Mucosa of gallbladder (tissue), 1 donor: ENCODE data around the gene RPS6KB1. TPM values are rescaled to one million over a fixed set of nuclear protein-coding genes. Genes with fewer than 3 reads are reported as not detected.
"Not testable (repeated sequence)": the region's sequence is repeated elsewhere in the genome, so short reads cannot be mapped to it uniquely, and the experiment has no call there.

Source experiments
- DNase-seq: peaks from one replicate; pipeline ENCODE4 v3.0.0-alpha.2; 2020; ENCODE audit warnings: low spot score
- total RNA-seq: library from RNA; stranded (reverse); gene quantifications from one replicate; pipeline ENCODE4 v1.2.1, GENCODE V29; 2021
- donor health status: DM: no; HTN: no; CAD: no.

The RPS6KB1 gene
- total RNA-seq, 1 donor from 2014 or later = 27.3 TPM

- no peak for DNase-seq
Measured at GRCh38 chr17:59870482-59870881, 22.4 kb upstream of the RPS6KB1 start.

GRCh38 chr17:59872351-59872750 lies 20.6 kb upstream of the RPS6KB1 start:
- DNase-seq = no peak

DNA sequence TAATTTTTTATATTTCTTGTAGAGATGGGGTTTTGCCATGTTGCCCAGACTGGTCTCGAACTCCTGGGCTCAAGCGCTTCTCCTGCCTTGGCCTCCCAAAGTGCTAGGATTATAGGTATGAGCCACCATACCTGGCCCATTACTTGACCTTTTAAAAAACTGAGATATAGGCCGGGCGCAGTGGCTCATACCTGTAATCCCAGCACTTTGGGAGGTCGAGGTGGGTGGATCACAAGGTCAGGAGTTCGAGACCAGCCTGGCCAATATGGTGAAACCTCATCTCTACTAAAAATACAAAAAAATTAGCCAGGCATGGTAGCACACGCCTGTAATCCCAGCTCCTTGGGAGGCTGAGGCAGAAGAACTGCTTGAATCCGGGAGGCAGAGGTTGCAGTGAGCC lies 19.5 kb upstream of the RPS6KB1 start:
- DNase-seq = not testable (repeated sequence)

DNA sequence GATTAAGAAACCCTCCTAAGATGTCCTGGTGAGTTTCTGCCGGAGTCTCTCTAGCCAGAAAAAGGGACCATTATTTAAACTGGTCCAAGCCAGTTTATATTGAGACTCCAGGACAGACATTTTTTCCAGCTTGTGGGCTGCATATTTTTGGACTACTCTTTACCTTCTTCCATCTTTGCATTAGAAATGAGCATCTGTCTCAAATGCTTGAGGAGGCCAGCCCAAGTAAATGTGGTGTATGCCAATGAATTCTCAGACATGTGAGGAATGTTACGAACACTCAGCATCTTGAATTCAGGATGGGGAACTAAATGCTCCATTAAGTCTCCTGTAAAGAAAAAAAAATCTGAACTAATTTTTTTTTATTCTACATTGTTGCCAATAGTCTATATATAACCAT lies 18.5 kb upstream of the RPS6KB1 start:
- no peak for DNase-seq

DNA sequence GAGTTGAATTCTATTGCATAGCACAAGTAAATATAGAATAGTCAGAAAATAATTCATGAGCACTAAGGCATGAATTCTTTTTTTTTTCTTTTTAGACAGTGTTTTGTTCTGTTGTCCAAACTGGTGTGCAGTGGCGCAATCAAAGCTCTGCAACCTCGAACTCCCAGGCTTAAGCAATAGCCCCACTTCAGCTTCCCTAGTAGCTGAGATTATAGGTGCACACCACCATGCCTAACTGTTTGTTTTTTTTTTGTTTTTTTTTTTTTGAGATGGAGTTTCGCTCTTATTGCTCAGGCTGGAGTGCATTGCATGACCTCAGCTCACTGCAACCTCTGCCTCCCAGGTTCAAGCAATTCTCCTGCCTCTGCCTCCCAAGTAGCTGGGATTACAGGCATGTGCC lies 16.8 kb upstream of the RPS6KB1 start:
- no peak for DNase-seq

GRCh38 chr17:59877965-59878364 lies 15.0 kb upstream of the RPS6KB1 start:
- DNase-seq = no peak

GRCh38 chr17:59878624-59879023 lies 14.3 kb upstream of the RPS6KB1 start:
- no peak for DNase-seq

GRCh38 chr17:59884861-59885260 lies 8.1 kb upstream of the RPS6KB1 start:
- DNase-seq = no peak

DNA sequence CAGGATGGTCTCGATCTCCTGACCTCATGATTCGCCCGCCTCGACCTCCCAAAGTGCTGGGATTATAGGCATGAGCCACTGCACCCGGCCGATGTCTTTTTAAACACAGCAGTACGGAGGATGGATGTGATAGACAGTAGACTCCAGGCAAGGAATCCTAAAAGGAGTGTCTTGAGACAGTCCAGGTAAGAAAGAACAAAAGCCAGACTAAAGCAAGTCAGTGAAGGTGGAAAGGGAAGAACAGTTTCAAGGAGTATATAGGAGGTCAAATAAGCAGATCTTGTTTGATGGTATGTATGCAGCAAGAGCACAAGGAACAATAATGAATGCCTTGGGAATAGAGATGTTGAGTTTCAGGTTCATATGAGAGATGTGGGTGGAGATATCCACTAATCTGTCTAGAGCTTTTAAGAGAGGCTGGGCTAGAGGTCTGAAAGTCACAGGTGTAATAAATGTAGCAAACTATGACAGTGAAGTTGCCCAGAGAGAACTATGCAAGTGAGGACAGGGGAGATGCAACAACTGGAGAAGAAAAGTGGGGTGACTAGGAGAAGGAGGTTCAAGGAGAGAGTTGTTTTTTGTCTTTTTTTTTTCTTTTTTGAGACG lies 4.7 kb upstream of the RPS6KB1 start:
- no peak for DNase-seq

DNA sequence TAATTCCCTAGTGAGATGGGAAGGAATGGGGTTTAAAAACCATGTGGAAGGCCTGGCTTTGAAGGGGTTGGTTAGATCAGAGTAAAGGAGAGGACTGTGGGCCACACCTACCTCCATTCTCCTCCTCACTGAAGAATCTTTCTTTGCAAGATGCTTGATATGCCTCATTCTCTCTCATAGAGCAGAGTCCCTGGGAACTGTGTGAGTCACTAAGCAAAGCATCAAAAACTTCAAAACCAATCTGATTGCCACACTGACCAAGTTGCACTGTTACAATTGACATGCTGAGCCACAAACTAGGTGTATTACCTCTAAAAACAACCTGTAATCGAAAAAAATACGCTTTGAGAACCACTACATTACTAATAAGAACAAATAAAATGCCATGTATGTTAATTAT lies 2.2 kb upstream of the RPS6KB1 start:
- no peak for DNase-seq

- DNase-seq = no peak
Measured at GRCh38 chr17:59892251-59892923, 534 bp upstream of the RPS6KB1 start.

- DNase-seq = no peak
Measured at GRCh38 chr17:59893676-59894100, 767 bp downstream of the RPS6KB1 start.

- no peak for DNase-seq
Measured at GRCh38 chr17:59897090-59897489, 4.2 kb downstream of the RPS6KB1 start.

GRCh38 chr17:59899099-59899498 lies 6.2 kb downstream of the RPS6KB1 start:
- no peak for DNase-seq

DNA sequence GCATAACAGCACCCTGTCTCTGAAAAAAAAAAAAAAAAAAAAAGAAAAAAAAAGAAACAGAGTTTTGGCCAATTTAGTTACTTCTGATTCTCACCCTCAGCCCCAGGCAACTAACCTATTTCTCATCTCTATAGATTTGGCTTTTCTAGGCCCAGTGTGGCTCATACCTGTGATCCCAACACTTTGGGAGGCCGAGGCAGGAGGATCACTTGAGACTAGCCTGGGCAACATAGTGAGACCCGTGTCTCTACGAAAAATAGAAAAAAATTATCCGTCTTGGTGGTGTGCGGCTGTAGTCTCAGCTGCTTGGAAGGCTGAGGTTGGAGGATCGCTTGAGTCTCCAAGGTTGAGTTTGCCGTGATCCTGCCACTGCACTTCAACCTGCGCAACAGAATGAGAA lies 8.7 kb downstream of the RPS6KB1 start:
- DNase-seq = no peak

DNA sequence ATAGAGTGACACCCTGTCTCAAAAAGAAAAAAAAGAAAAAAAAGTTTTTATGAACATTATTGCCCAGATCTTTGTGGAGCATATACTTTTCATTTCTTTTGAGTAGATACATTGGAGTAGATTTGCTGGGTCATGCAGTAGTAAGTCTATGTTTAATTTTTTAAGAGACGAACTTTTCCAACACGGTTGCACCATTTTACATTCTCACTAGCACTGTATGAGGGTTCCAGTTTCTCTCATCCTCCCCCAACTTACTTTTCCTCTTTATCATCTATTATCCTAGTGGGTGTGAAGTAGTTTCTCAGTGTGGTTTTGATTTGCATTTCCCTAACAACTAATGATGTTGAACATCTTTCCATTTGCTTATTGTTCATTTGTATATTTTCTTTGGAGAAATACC lies 10.5 kb downstream of the RPS6KB1 start:
- DNase-seq = no peak

DNA sequence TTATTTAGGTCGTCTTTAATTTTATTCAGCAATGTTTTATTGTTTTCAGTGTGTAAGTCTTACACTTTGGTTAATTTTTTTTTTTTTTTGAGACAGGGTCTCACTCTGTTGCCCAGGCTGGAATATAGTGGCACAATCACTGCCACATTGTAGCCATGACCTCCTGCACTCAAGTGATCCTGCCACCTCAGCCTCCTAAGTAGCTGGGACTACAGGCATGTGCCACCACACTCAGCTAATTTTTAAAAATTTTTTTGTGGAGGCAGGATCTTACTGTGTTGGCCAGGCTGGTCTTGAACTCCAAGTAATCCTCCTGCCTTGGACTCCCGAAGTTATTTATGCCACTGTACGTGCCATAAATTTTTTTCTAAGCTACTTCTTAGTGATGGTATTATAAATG lies 14.5 kb downstream of the RPS6KB1 start:
- DNase-seq = no peak

DNA sequence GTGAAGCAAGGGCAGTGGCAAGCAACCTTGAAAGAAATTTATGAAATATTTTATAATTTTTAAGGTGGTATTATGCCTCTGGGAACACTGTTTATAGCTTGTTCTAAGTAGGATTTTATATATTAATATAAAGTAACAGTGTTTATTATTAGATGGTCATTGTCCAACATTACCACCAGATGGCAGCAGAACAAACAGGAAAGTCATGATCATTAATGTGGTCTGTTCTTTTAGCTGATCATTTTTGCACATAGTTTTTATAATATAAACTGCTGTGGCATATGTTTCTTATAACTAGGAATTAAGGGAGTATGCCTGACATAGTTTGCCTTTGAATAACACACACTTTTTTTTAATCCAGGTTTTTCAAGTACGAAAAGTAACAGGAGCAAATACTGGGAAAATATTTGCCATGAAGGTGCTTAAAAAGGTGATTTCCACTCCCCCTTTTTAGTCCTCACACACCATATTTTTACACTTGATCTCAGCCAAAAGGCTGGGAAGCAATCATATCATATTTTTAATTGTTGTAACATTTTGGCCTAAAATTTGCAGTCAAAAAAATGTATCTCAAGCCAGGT lies 21.4 kb downstream of the RPS6KB1 start:
- DNase-seq = no peak

- no peak for DNase-seq
Measured at GRCh38 chr17:59916446-59916845, 23.5 kb downstream of the RPS6KB1 start.

GRCh38 chr17:59920637-59921036 lies 27.7 kb downstream of the RPS6KB1 start:
- not testable (repeated sequence) for DNase-seq

DNA sequence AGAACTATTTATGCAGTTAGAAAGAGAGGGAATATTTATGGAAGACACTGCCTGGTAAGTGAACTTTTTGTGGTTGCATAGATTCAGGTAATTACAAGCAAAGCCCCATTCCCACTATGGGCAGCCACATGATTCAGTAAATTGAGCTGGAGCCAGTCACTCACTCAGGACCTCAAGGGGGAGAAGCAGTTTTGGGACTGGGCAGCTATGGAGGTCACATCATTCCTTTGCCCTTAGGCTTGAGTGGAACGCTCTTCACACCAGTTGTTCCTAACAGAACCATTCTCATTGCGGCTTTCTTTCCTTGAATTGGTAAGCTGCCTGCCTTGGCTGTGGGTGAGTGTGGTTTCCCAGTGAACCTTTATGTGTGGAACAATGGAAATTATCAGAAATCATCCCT lies 37.2 kb downstream of the RPS6KB1 start:
- DNase-seq = not testable (repeated sequence)

DNA sequence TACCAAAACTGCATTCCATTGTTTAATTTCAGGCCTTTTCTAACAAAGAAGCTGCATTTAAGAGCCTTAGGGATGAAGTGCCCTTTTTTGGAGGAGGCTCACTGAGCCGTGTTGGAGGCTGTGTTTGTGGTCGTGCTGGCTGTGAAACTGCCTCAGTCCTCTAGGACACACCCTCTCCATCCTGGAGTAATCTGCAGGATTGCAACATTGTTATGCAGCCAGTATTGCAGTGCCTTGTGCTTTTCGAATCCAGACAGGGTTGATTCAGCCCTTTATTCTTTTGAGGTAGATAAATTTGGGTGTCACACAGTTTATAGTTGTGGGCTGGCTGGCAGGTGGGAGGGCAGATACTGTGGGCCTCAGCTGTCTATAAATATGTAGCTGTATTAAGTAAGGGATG lies 37.8 kb downstream of the RPS6KB1 start:
- not testable (repeated sequence) for DNase-seq

GRCh38 chr17:59933317-59933716 lies 40.4 kb downstream of the RPS6KB1 start:
- DNase-seq = not testable (repeated sequence)
